ENCODE measurements around the gene SPG11.

Gene SPG11

DNA sequence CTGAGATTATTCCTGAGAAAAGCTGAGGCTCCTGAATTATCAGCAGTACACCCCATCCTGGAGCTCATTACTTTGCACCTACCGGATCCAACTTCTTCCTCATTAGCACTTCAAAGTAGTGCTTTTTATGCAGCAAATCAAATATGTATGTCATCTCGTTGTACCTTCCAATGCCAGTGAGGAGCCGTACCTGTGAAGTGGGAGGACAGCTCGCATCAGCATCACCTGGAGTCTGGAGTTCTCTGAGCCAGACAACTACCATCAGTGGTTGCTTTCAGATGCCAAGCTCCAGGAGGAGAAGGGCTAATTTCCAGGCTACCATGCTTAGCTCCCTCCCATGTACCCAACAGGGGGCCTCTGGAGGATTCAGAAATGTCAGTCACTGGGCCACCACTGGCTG is 94.1 kb downstream of the SPG11 start:
- no peaks in the 10 kb centered on the region for H3K79me2 ChIP-seq (ENCODE audit: insufficient read depth, low read length)
- no peak for TF ChIP-seq EZH2phosphoT487 (conservative IDR thresholded peaks at IDR 0.05; ENCODE audit: low read length)
- TF ChIP-seq, protein P1, sequence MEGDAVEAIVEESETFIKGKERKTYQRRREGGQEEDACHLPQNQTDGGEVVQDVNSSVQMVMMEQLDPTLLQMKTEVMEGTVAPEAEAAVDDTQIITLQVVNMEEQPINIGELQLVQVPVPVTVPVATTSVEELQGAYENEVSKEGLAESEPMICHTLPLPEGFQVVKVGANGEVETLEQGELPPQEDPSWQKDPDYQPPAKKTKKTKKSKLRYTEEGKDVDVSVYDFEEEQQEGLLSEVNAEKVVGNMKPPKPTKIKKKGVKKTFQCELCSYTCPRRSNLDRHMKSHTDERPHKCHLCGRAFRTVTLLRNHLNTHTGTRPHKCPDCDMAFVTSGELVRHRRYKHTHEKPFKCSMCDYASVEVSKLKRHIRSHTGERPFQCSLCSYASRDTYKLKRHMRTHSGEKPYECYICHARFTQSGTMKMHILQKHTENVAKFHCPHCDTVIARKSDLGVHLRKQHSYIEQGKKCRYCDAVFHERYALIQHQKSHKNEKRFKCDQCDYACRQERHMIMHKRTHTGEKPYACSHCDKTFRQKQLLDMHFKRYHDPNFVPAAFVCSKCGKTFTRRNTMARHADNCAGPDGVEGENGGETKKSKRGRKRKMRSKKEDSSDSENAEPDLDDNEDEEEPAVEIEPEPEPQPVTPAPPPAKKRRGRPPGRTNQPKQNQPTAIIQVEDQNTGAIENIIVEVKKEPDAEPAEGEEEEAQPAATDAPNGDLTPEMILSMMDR (IDR thresholded peaks at IDR 0.05; ENCODE audit: insufficient read depth, low read length, poor library complexity, severe bottlenecking): no peak
- H3K36me3 ChIP-seq (ENCODE audit: low read length): peaks cover 19% of the 10 kb centered on the region
- no peaks in the 10 kb centered on the region for H3K9me2 ChIP-seq (replicated peaks; ENCODE audit: insufficient read depth, low read length)
- no peak overlapping the region for H3K4me2 ChIP-seq (ENCODE audit: low read depth, low read length, poor library complexity, severe bottlenecking)
- no peaks in the 10 kb centered on the region for H4K20me1 ChIP-seq (ENCODE audit: low read depth, low read length)
- H3K27ac ChIP-seq (ENCODE audit: low read depth, low read length): no peak overlapping the region
- peaks cover 9% of the 10 kb centered on the region; the same call in 1 of the 2 replicates for H3F3A ChIP-seq (ENCODE audit: insufficient read depth)
- H2AFZ ChIP-seq (ENCODE audit: low read depth, low read length, severe bottlenecking): no peak overlapping the region
- no peak overlapping the region for H3K9ac ChIP-seq (ENCODE audit: low read length)
- H3K4me3 ChIP-seq (ENCODE audit: insufficient read depth, low read length, poor library complexity, severe bottlenecking): no peak overlapping the region
- no peaks in the 10 kb centered on the region for H3K27me3 ChIP-seq (ENCODE audit: low read length)
- H3K9me3 ChIP-seq (ENCODE audit: insufficient read depth, low read length): peaks cover 10% of the 10 kb centered on the region; the same call in 1 of the 2 replicates

DNA sequence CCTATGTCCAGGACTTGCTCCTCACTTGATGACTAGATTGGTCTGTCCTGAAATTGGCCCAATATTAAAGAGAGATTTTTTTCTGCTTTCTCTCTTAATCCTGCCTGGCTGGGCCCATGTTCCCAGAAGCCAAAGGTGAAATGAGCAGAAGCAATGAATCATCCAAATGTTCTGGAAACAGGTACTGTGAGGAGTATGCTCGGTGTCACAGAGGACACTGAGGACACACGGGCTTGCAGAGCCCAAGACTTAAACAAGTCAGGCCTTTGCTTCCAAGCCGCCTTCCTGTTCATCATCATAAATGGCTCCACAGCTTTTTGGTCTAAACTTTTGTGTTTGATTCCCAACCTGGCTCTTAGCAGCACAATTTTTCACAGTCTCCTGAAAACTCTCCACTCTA is 95.1 kb downstream of the SPG11 start:
- no peak overlapping the region for H3K4me3 ChIP-seq (ENCODE audit: insufficient read depth, low read length, poor library complexity, severe bottlenecking)
- no peaks in the 10 kb centered on the region for H3K27me3 ChIP-seq (ENCODE audit: low read length)
- no peak for TF ChIP-seq EZH2phosphoT487 (conservative IDR thresholded peaks at IDR 0.05; ENCODE audit: low read length)
- TF ChIP-seq, protein P1 (IDR thresholded peaks at IDR 0.05; ENCODE audit: insufficient read depth, low read length, poor library complexity, severe bottlenecking): no peak
- H3K36me3 ChIP-seq (ENCODE audit: low read length): peaks cover 29% of the 10 kb centered on the region
- H3K9me2 ChIP-seq (replicated peaks; ENCODE audit: insufficient read depth, low read length): no peaks in the 10 kb centered on the region
- no peak overlapping the region for H3K4me2 ChIP-seq (ENCODE audit: low read depth, low read length, poor library complexity, severe bottlenecking)
- no peak overlapping the region for H2AFZ ChIP-seq (ENCODE audit: low read depth, low read length, severe bottlenecking)
- H3F3A ChIP-seq (ENCODE audit: insufficient read depth): peaks cover 9% of the 10 kb centered on the region; the same call in 1 of the 2 replicates
- no peak overlapping the region for H3K27ac ChIP-seq (ENCODE audit: low read depth, low read length)
- H3K79me2 ChIP-seq (ENCODE audit: insufficient read depth, low read length): no peaks in the 10 kb centered on the region
- no peaks in the 10 kb centered on the region for H4K20me1 ChIP-seq (ENCODE audit: low read depth, low read length)
- H3K9me3 ChIP-seq (ENCODE audit: insufficient read depth, low read length): peaks cover 10% of the 10 kb centered on the region; the same call in 1 of the 2 replicates
- no peak overlapping the region for H3K9ac ChIP-seq (ENCODE audit: low read length)

DNA sequence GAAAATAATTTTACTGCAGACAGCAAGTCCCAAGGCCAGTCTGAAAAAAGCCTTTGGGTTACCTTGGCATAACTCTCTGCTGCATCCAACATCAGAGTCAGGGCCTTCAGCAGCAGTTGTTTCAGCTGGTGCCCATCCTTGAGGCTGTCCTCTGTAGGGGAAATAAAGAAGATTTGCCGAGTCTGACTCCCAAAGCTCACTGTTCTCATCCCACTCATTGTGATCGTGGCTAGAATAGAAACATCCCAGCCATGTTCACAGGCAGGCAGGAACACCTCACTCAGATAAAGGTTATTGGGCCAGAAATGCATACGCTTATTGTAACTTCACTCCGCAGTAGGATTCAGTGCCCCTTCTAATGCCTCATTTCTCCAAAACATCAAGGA is 97.3 kb downstream of the SPG11 start:
- H3K9me3 ChIP-seq (ENCODE audit: insufficient read depth, low read length): peaks cover 10% of the 10 kb centered on the region; the same call in 1 of the 2 replicates
- H2AFZ ChIP-seq (ENCODE audit: low read depth, low read length, severe bottlenecking): no peak overlapping the region

More for the DNA sequence above, 97.3 kb downstream of the SPG11 start:
- no peak overlapping the region for H3K27ac ChIP-seq (ENCODE audit: low read depth, low read length)
- H3K9me2 ChIP-seq (replicated peaks; ENCODE audit: insufficient read depth, low read length): no peaks in the 10 kb centered on the region
- no peaks in the 10 kb centered on the region for H3K79me2 ChIP-seq (ENCODE audit: insufficient read depth, low read length)
- H3K9ac ChIP-seq (ENCODE audit: low read length): no peak overlapping the region
- H4K20me1 ChIP-seq (ENCODE audit: low read depth, low read length): no peaks in the 10 kb centered on the region
- no peak overlapping the region for H3K4me2 ChIP-seq (ENCODE audit: low read depth, low read length, poor library complexity, severe bottlenecking)
- TF ChIP-seq, protein P1 (IDR thresholded peaks at IDR 0.05; ENCODE audit: insufficient read depth, low read length, poor library complexity, severe bottlenecking): no peak
- TF ChIP-seq EZH2phosphoT487 (conservative IDR thresholded peaks at IDR 0.05; ENCODE audit: low read length): no peak
- no peaks in the 10 kb centered on the region for H3K27me3 ChIP-seq (ENCODE audit: low read length)
- H3K4me3 ChIP-seq (ENCODE audit: insufficient read depth, low read length, poor library complexity, severe bottlenecking): no peak overlapping the region
- peaks cover 8% of the 10 kb centered on the region; the same call in 1 of the 2 replicates for H3F3A ChIP-seq (ENCODE audit: insufficient read depth)
- peaks cover 37% of the 10 kb centered on the region for H3K36me3 ChIP-seq (ENCODE audit: low read length)
